ENCODE measurements around the gene MORC2.

DNA sequence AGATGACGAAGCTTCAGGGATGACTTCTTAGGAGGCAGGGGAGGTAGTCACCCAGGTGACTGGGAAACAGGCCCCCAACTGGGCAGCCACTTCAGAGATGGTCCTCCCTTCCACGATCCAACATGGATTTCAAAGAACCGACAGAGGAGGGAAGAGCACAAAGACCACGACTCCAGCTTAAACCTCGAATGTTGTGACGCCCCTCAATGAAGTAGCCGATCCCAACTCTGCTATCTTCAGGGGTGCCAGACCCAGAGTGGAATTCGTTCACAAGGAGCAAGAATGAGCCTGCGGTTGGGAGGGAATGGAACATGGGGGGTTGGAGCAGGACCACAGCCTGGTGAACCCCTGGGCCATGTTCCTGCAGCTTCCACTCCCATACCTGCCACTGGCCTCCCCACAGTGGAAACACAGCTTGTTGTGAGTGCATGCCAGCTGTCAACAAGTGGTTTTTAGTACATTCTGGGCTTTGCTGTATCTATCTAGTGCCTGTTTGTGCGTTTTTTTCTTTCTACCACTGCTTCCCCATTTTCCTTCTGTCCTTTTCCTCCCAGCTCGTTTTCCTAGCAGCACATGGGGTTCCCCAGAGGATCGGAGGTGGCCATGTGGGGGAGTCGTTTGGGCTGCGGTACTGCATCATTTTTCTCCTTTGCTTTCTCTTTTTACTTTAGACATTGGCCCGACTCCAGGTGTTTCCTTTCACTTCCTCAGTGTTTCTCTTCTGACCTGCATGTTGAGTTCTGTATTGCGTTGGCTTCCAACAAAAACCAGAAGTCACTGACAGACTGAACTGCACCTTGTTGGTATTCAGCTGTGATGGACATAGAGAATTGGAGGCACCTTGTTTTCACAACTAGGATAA, 65.8 kb downstream of the MORC2 start:
- TF ChIP-seq GABPA (IDR thresholded peaks at IDR 0.05; ENCODE audit: low read depth, low read length) (no peak), GABPA (CRISPR knock-in tag; IDR thresholded peaks at IDR 0.05; ENCODE audit: low read depth) (no peak), CCDC6 (CRISPR knock-in tag; IDR thresholded peaks at IDR 0.05) (no peak), MXI1 (IDR thresholded peaks at IDR 0.05; ENCODE audit: borderline replicate concordance, low read depth, low read length) (no peak), PHF20 (CRISPR knock-in tag; IDR thresholded peaks at IDR 0.05) (no peak)
- TF ChIP-seq, protein P1, sequence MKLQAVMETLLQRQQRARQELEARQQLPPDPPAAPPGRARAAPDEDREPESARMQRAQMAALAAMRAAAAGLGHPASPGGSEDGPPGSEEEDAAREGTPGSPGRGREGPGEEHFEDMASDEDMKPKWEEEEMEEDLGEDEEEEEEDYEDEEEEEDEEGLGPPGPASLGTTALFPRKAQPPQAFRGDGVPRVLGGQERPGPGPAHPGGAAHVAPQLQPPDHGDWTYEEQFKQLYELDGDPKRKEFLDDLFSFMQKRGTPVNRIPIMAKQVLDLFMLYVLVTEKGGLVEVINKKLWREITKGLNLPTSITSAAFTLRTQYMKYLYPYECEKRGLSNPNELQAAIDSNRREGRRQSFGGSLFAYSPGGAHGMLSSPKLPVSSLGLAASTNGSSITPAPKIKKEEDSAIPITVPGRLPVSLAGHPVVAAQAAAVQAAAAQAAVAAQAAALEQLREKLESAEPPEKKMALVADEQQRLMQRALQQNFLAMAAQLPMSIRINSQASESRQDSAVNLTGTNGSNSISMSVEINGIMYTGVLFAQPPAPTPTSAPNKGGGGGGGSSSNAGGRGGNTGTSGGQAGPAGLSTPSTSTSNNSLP (IDR thresholded peaks at IDR 0.05; ENCODE audit: low read depth, low read length) = no peak
- TF ChIP-seq, protein P2, sequence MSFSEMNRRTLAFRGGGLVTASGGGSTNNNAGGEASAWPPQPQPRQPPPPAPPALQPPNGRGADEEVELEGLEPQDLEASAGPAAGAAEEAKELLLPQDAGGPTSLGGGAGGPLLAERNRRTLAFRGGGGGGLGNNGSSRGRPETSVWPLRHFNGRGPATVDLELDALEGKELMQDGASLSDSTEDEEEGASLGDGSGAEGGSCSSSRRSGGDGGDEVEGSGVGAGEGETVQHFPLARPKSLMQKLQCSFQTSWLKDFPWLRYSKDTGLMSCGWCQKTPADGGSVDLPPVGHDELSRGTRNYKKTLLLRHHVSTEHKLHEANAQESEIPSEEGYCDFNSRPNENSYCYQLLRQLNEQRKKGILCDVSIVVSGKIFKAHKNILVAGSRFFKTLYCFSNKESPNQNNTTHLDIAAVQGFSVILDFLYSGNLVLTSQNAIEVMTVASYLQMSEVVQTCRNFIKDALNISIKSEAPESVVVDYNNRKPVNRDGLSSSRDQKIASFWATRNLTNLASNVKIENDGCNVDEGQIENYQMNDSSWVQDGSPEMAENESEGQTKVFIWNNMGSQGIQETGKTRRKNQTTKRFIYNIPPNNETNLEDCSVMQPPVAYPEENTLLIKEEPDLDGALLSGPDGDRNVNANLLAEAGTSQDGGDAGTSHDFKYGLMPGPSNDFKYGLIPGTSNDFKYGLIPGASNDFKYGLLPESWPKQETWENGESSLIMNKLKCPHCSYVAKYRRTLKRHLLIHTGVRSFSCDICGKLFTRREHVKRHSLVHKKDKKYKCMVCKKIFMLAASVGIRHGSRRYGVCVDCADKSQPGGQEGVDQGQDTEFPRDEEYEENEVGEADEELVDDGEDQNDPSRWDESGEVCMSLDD (CRISPR knock-in tag; IDR thresholded peaks at IDR 0.05; ENCODE audit: borderline replicate concordance) = no peak

Measured in HepG2 (cell line).